ENCODE measurements around the gene SPRED1.

DNA sequence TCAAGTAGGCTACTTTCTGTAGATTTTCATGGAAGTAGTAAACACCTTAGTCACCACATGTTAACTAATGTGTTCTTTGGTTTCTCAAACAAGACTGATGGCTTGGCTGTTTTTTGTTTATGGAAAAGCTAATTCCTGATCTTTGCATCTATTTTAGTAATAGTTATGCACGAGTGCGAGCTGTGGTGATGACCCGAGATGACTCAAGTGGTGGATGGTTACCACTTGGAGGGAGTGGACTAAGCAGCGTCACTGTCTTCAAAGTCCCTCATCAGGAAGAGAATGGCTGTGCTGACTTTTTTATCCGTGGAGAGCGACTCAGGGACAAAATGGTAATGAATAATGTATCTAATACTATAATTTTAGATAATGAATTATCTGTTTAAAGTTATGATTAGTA lies 46.6 kb downstream of the SPRED1 start:
- TF ChIP-seq, protein P1, sequence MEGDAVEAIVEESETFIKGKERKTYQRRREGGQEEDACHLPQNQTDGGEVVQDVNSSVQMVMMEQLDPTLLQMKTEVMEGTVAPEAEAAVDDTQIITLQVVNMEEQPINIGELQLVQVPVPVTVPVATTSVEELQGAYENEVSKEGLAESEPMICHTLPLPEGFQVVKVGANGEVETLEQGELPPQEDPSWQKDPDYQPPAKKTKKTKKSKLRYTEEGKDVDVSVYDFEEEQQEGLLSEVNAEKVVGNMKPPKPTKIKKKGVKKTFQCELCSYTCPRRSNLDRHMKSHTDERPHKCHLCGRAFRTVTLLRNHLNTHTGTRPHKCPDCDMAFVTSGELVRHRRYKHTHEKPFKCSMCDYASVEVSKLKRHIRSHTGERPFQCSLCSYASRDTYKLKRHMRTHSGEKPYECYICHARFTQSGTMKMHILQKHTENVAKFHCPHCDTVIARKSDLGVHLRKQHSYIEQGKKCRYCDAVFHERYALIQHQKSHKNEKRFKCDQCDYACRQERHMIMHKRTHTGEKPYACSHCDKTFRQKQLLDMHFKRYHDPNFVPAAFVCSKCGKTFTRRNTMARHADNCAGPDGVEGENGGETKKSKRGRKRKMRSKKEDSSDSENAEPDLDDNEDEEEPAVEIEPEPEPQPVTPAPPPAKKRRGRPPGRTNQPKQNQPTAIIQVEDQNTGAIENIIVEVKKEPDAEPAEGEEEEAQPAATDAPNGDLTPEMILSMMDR (IDR thresholded peaks at IDR 0.05), result no peak
- TF ChIP-seq POLR2A (IDR thresholded peaks at IDR 0.05), result no peak
